H1 (cell line): ENCODE results near the gene PRMT2. TPM values are rescaled to one million over a fixed set of nuclear protein-coding genes. Genes with fewer than 3 reads are reported as not detected.

ENCODE experiments used
- CTCF ChIA-PET: fragments of 300-600 bp; sonication (Branson Sonifier 250); formaldehyde crosslinking; loops from one replicate; lab custom pipeline; 2021; ENCODE audit not compliant: partially characterized antibody; lab: Charles Lee
- POLR2A ChIA-PET: fragments of 300-600 bp; sonication (Branson Sonifier 250); formaldehyde crosslinking; loops from one replicate; lab custom pipeline; 2021; ENCODE audit warnings: inconsistent platforms; ENCODE audit not compliant: partially characterized antibody; lab: Charles Lee
- DNase-seq, 2 experiments: peaks; one replicate each; pipeline versions ENCODE4 v3.0.0 to v3.0.0-alpha.2; 2010 to 2022; ENCODE audit warnings: low spot score in 2 of 2, low read depth in 1 of 2, mixed read lengths in 1 of 2
- FAIRE-seq: peaks from 2 replicates; lab custom pipeline; 2011; peaks lifted over from hg19 to GRCh38; lab: Jason Lieb, UNC
- H2AFZ ChIP-seq: 2 replicates; pipeline ENCODE4 v1.8.1; 2012; ENCODE audit warnings: low read length, inconsistent platforms
- H2AK5ac ChIP-seq: 2 replicates; pipeline ENCODE4 v1.6.1; 2013; ENCODE audit warnings: low read depth, low read length
- H2BK120ac ChIP-seq: replicated peaks from 2 replicates; pipeline ENCODE3; 2013; ENCODE audit warnings: low read depth, low read length, inconsistent platforms
- H2BK12ac ChIP-seq: 2 replicates; pipeline ENCODE4 v1.6.1; 2013; ENCODE audit warnings: low read depth, low read length
- H2BK15ac ChIP-seq: 2 replicates; pipeline ENCODE4 v1.6.1; 2013; ENCODE audit warnings: low read length
- H2BK20ac ChIP-seq: 2 replicates; pipeline ENCODE4 v1.6.1; 2013; ENCODE audit warnings: low read length
- H2BK5ac ChIP-seq: 2 replicates; pipeline ENCODE4 v1.6.1; 2013; ENCODE audit warnings: low read depth, low read length
- H3K14ac ChIP-seq: 2 replicates; pipeline ENCODE4 v1.6.1; 2013; ENCODE audit warnings: inconsistent platforms; ENCODE audit not compliant: insufficient read length
- H3K18ac ChIP-seq: 2 replicates; pipeline ENCODE4 v1.6.1; 2013; ENCODE audit warnings: low read length; ENCODE audit errors: extremely low read depth
- H3K23ac ChIP-seq: 2 replicates; pipeline ENCODE4 v1.6.1; 2013; ENCODE audit warnings: inconsistent platforms; ENCODE audit not compliant: insufficient read length
- H3K23me2 ChIP-seq: 2 replicates; pipeline ENCODE4 v1.6.1; 2013; ENCODE audit warnings: low read depth, low read length
- H3K27ac ChIP-seq: 2 replicates; pipeline ENCODE4 v1.6.1; 2011; ENCODE audit warnings: low read depth, low read length, inconsistent platforms
- H3K27me3 ChIP-seq, 4 experiments: replicated peaks in 1 of 4; 1 replicate in 1 of 4; 2 replicates in 3 of 4; pipeline versions ENCODE4 v1.6.1 to v1.8.1; 2011 to 2013; ENCODE audit warnings: low read length in 3 of 4, mild to moderate bottlenecking in 3 of 4, inconsistent platforms in 2 of 4, mixed read lengths in 2 of 4, moderate library complexity in 1 of 4; ENCODE audit not compliant: control insufficient read depth in 3 of 4, insufficient read depth in 3 of 4; ENCODE audit errors: extremely low read depth in 1 of 4
- H3K36me3 ChIP-seq, 4 experiments: 2 replicates each; pipeline versions ENCODE4 v1.6.1 to v1.8.1; 2011 to 2013; ENCODE audit warnings: mild to moderate bottlenecking in 4 of 4, low read length in 3 of 4, moderate library complexity in 2 of 4, control low read depth in 1 of 4, inconsistent platforms in 1 of 4; ENCODE audit not compliant: insufficient read depth in 4 of 4, control insufficient read depth in 2 of 4
- H3K4ac ChIP-seq: replicated peaks from 2 replicates; pipeline ENCODE3; 2013; ENCODE audit warnings: low read length, low read depth, mixed read lengths, inconsistent platforms; ENCODE audit not compliant: insufficient read length
- H3K4me1 ChIP-seq, 4 experiments: replicated peaks in 1 of 4; 1 replicate in 1 of 4; 2 replicates in 3 of 4; pipeline versions ENCODE4 v1.6.1 to v1.8.1; 2011 to 2013; ENCODE audit warnings: low read length in 3 of 4, inconsistent platforms in 2 of 4, mixed read lengths in 1 of 4; ENCODE audit not compliant: insufficient read depth in 4 of 4, control insufficient read depth in 3 of 4
- H3K4me2 ChIP-seq, 2 experiments: 2 replicates each; pipeline versions ENCODE4 v1.6.1 to v1.8.1; 2011 to 2013; ENCODE audit warnings: low read depth in 2 of 2, low read length in 2 of 2, control low read depth in 1 of 2, inconsistent platforms in 1 of 2, mild to moderate bottlenecking in 1 of 2; ENCODE audit not compliant: insufficient read depth in 1 of 2
- H3K4me3 ChIP-seq, 4 experiments: fragments of 200-600, 300-600 bp in 1 of 4; sonication (generic), shearing (Covaris generic), sonication (Bioruptor Twin) in 1 of 4; 2 replicates each; pipeline versions ENCODE4 v1.5.1 to v1.8.1; 2011 to 2016; ENCODE audit warnings: low read length in 4 of 4, low read depth in 3 of 4, control low read depth in 2 of 4, inconsistent platforms in 2 of 4, mild to moderate bottlenecking in 2 of 4, mixed read lengths in 1 of 4, moderate library complexity in 1 of 4; ENCODE audit not compliant: insufficient read depth in 2 of 4; ENCODE audit errors: extremely low read depth in 1 of 4
- H3K56ac ChIP-seq: replicated peaks from 2 replicates; pipeline ENCODE3; 2013; ENCODE audit warnings: low read depth, mild to moderate bottlenecking, mixed read lengths, low read length, inconsistent platforms; ENCODE audit not compliant: insufficient read length
- H3K79me1 ChIP-seq: 2 replicates; pipeline ENCODE4 v1.6.1; 2013; ENCODE audit warnings: low read depth, low read length, control low read depth
- H3K79me2 ChIP-seq, 2 experiments: 2 replicates each; pipeline versions ENCODE4 v1.6.1 to v1.8.1; 2012 to 2013; ENCODE audit warnings: low read length in 2 of 2, mild to moderate bottlenecking in 2 of 2, inconsistent platforms in 1 of 2; ENCODE audit not compliant: insufficient read depth in 2 of 2, control insufficient read depth in 1 of 2
- H3K9ac ChIP-seq, 4 experiments: replicated peaks in 1 of 4; 1 replicate in 1 of 4; 2 replicates in 3 of 4; pipeline versions ENCODE4 v1.6.1 to v1.8.1; 2011 to 2013; ENCODE audit warnings: low read depth in 3 of 4, low read length in 3 of 4, control low read depth in 2 of 4, mild to moderate bottlenecking in 2 of 4, moderate library complexity in 2 of 4, inconsistent platforms in 1 of 4; ENCODE audit errors: extremely low read depth in 1 of 4
- H3K9me3 ChIP-seq, 2 experiments: 2 replicates each; pipeline versions ENCODE4 v1.6.1 to v1.8.1; 2012 to 2013; ENCODE audit warnings: mild to moderate bottlenecking in 2 of 2, moderate library complexity in 2 of 2, control low read depth in 1 of 2, inconsistent platforms in 1 of 2, low read depth in 1 of 2, low read length in 1 of 2, mixed read lengths in 1 of 2; ENCODE audit not compliant: insufficient read depth in 2 of 2
- H4K20me1 ChIP-seq, 2 experiments: replicated peaks in 1 of 2; 2 replicates each; pipeline versions ENCODE3 to v1.8.1; 2011 to 2013; ENCODE audit warnings: inconsistent platforms in 2 of 2, low read length in 2 of 2, mild to moderate bottlenecking in 1 of 2; ENCODE audit not compliant: insufficient read depth in 2 of 2, control insufficient read depth in 1 of 2
- H4K5ac ChIP-seq: 2 replicates; pipeline ENCODE4 v1.6.1; 2013; ENCODE audit warnings: low read length, low read depth, mixed read lengths, inconsistent platforms; ENCODE audit not compliant: insufficient read length
- H4K8ac ChIP-seq: 2 replicates; pipeline ENCODE4 v1.8.0; 2013; ENCODE audit warnings: mild to moderate bottlenecking, moderate library complexity, low read length, inconsistent platforms; ENCODE audit not compliant: insufficient read depth; ENCODE audit errors: extremely low read depth
- H4K91ac ChIP-seq: replicated peaks from 2 replicates; pipeline ENCODE3; 2013; ENCODE audit warnings: low read length, mixed read lengths, inconsistent platforms; ENCODE audit not compliant: insufficient read length
- CTBP2 ChIP-seq: IDR thresholded peaks from 2 replicates; pipeline ENCODE4 v1.7.0; 2011; ENCODE audit warnings: borderline replicate concordance, mild to moderate bottlenecking, moderate library complexity, mixed read lengths, low read length; ENCODE audit not compliant: insufficient read depth, insufficient read length
- SUZ12 ChIP-seq: fragments of 200-600 bp; sonication (generic); IDR thresholded peaks from 2 replicates; pipeline ENCODE4 v1.6.1; 2012; ENCODE audit warnings: mild to moderate bottlenecking, inconsistent platforms, low read length, moderate library complexity, mixed read lengths
- WGBS, 2 experiments: shearing (Covaris generic) in 1 of 2; methylation state at CpG; one replicate each; pipeline versions ENCODE4 v1.1.6 to v1.1.7; 2013 to 2015; ENCODE audit warnings: low lambda C conversion rate in 2 of 2, mixed read lengths in 2 of 2, inconsistent platforms in 1 of 2, low coverage in 1 of 2, missing lambda C conversion rate in 1 of 2; ENCODE audit not compliant: insufficient replicate concordance in 2 of 2, insufficient coverage in 1 of 2, insufficient read length in 1 of 2; ENCODE audit errors: extremely low coverage in 1 of 2, missing lambda C conversion rate in 1 of 2; 5-methylcytosine and 5-hydroxymethylcytosine counted together
- polyA plus RNA-seq, 7 experiments: library from polyadenylated mRNA; depleted of rRNA in 3 of 7; stranded (reverse) in 5 of 7; unstranded in 2 of 7; fragments of >200 nt in 5 of 7; fragments of 200-250 nt in 2 of 7; gene quantifications; 1 replicate in 5 of 7; 2 replicates in 1 of 7; 4 replicates in 1 of 7; pipeline versions ENCODE4 v1.2.1 to v1.2.3, GENCODE V29; 2011 to 2013; ENCODE audit warnings: missing spikeins in 2 of 7, mixed read lengths in 2 of 7
- total RNA-seq: library from RNA; stranded (reverse); fragmentation: NEBNext Ultra II Directional; extraction: Animal tissue kit (Norgen Biotek cat#: 25700); gene quantifications from 2 replicates; pipeline ENCODE4 v1.2.1, GENCODE V29; 2021

Gene PRMT2
- total and polyA plus RNA-seq, 2 of the 8 experiments (the other 6 are each of a cell fraction or from before 2014, with no cell fraction given) = 45.8 to 59.2 TPM

- Histone ChIP-seq H2AK5ac (no peak overlapping the region), H3K36me3 (peaks cover 0 to 40% (median 13%) of the 10 kb centered on the region in 4 experiments; a peak in 6 of 8 replicates), H4K5ac (no peak overlapping the region), H2BK20ac (no peak overlapping the region), H3K79me1 (no peaks in the 10 kb centered on the region; the same call in none of the 2 replicates), H2BK15ac (no peak overlapping the region), H4K91ac (no peak overlapping the region), H4K20me1 (peaks cover 0 to 4% of the 10 kb centered on the region in 2 experiments), H3K27me3 (no peaks in the 10 kb centered on the region), H3K9ac (no peak overlapping the region), H2BK12ac (no peak overlapping the region), H3K56ac (no peak overlapping the region), H3K4me2 (no peak overlapping the region), H3K79me2 (0 out of 4 replicates have a peak, but pooled peaks cover 0 to 3% of the 10 kb centered on the region in 2 experiments), H2AFZ (no peak overlapping the region), H3K4me3 (no peak overlapping the region), H3K4ac (no peak overlapping the region), H3K23ac (no peak overlapping the region), H3K14ac (no peak overlapping the region), H2BK5ac (no peak overlapping the region), H3K23me2 (no peaks in the 10 kb centered on the region), H4K8ac (no peak overlapping the region), H3K27ac (no peak overlapping the region), H3K4me1 (no peaks in the 10 kb centered on the region), H2BK120ac (no peak overlapping the region), H3K18ac (no peak overlapping the region), H3K9me3 (no peaks in the 10 kb centered on the region)
- TF ChIP-seq CTBP2 = no peak
- no peak for TF ChIP-seq SUZ12
- no peak for FAIRE-seq
- no peak for DNase-seq
- CTCF ChIA-PET = interaction anchor here (0.9 to 1.3 kb wide), 7 partner anchors 18 to 142 kb away, joined by 3 to 5 read pairs (median 3); no protein-coding TSS in a partner anchor
- POLR2A ChIA-PET = interaction anchor here (1.4 kb wide), 1 partner anchor 16 kb away, joined by 3 read pairs; no protein-coding TSS in a partner anchor
- WGBS, 2 experiments = 87% methylated on average over 11 of the region's 12 CpGs; no CpG with 5 or more reads in 1 of the 2 experiments
Observed at GRCh38 chr21:46643379-46644177, 8.1 kb downstream of the PRMT2 start.
